Common myeloid progenitor, CD34-positive (primary cell): Measurements from ENCODE around the gene GSAP.

Experiments
- CTCF ChIA-PET: fragments of 350-600 bp; sonication (Branson Sonifier 250); formaldehyde crosslinking; loops from one replicate; lab custom pipeline; 2021; ENCODE audit warnings: antibody characterized with exemption; lab: Charles Lee
- POLR2A ChIA-PET: fragments of 350-600 bp; sonication (Branson Sonifier 250); formaldehyde crosslinking; loops from one replicate; lab custom pipeline; 2021; ENCODE audit warnings: antibody characterized with exemption; lab: Charles Lee
- DNase-seq, 3 donors: peaks; one replicate each; pipeline versions ENCODE4 v3.0.0 to v3.0.0-alpha.2; 2013
- H3K27ac ChIP-seq, 2 experiments: 1 replicate in 1 of 2; 2 replicates in 1 of 2; pipeline ENCODE4 v1.7.0; 2013; ENCODE audit warnings: inconsistent platforms in 2 of 2, low read length in 2 of 2, mild to moderate bottlenecking in 2 of 2, low read depth in 1 of 2, moderate library complexity in 1 of 2; ENCODE audit not compliant: severe bottlenecking in 2 of 2, insufficient read depth in 1 of 2, poor library complexity in 1 of 2
- H3K27me3 ChIP-seq, 5 experiments: replicated peaks in 2 of 5; 1 replicate in 3 of 5; 2 replicates in 2 of 5; pipeline versions ENCODE4 v1.6.1 to v1.7.0; 2013; ENCODE audit warnings: low read length in 4 of 5, mild to moderate bottlenecking in 2 of 5, moderate library complexity in 2 of 5, inconsistent platforms in 1 of 5; ENCODE audit not compliant: insufficient read depth in 5 of 5, control insufficient read depth in 4 of 5
- H3K36me3 ChIP-seq, 4 experiments: 1 replicate in 2 of 4; 2 replicates in 2 of 4; pipeline versions ENCODE4 v1.6.1 to v1.7.0; 2013; ENCODE audit warnings: low read length in 3 of 4, control low read depth in 1 of 4, mild to moderate bottlenecking in 1 of 4; ENCODE audit not compliant: control insufficient read depth in 4 of 4, insufficient read depth in 4 of 4
- H3K4me1 ChIP-seq, 4 experiments: 1 replicate in 3 of 4; 2 replicates in 1 of 4; pipeline versions ENCODE4 v1.6.1 to v1.7.1; 2013; ENCODE audit warnings: low read length in 3 of 4, mild to moderate bottlenecking in 3 of 4, control low read depth in 1 of 4, inconsistent platforms in 1 of 4, moderate library complexity in 1 of 4; ENCODE audit not compliant: control insufficient read depth in 4 of 4, insufficient read depth in 4 of 4; ENCODE audit errors: control extremely low read depth in 1 of 4
- H3K4me3 ChIP-seq, 7 experiments: 1 replicate in 4 of 7; 2 replicates in 3 of 7; pipeline versions ENCODE4 v1.5.1 to v1.7.0; 2013; ENCODE audit warnings: mild to moderate bottlenecking in 7 of 7, low read length in 6 of 7, moderate library complexity in 6 of 7, inconsistent platforms in 2 of 7, low read depth in 2 of 7, control low read depth in 1 of 7; ENCODE audit not compliant: insufficient read depth in 4 of 7, control insufficient read depth in 1 of 7; ENCODE audit errors: extremely low read depth in 1 of 7
- H3K9me3 ChIP-seq, 5 experiments: 1 replicate in 4 of 5; 2 replicates in 1 of 5; pipeline versions ENCODE4 v1.6.1 to v1.7.1; 2013; ENCODE audit warnings: low read length in 4 of 5, mild to moderate bottlenecking in 2 of 5, inconsistent platforms in 1 of 5, low read depth in 1 of 5, moderate library complexity in 1 of 5; ENCODE audit not compliant: control insufficient read depth in 4 of 5, insufficient read depth in 2 of 5; ENCODE audit errors: control extremely low read depth in 1 of 5
- WGBS: methylation state at CpG from one replicate; pipeline ENCODE4 v1.1.5; 2013; ENCODE audit not compliant: insufficient coverage; 5-methylcytosine and 5-hydroxymethylcytosine counted together

GSAP gene

GRCh38 chr7:77420438-77420837, 4.3 kb upstream of the GSAP start:
- no peaks in the 10 kb centered on the region for H3K27me3 ChIP-seq
- POLR2A ChIA-PET = no interaction called here
- no peak overlapping the region for H3K4me3 ChIP-seq
- H3K9me3 ChIP-seq = no peaks in the 10 kb centered on the region
- CTCF ChIA-PET = no interaction called here
- WGBS = no CpG with 5 or more reads among the region's 5 CpGs
- no peaks in the 10 kb centered on the region for H3K36me3 ChIP-seq
- H3K27ac ChIP-seq = no peak overlapping the region
- DNase-seq = no peak
- H3K4me1 ChIP-seq = peaks cover 0 to 12% (median 10%) of the 10 kb centered on the region in 4 experiments

- no peak for DNase-seq
- Histone ChIP-seq H3K27ac (no peak overlapping the region), H3K4me3 (no peak overlapping the region), H3K4me1 (peaks cover 0 to 17% (median 15%) of the 10 kb centered on the region in 4 experiments), H3K36me3 (no peaks in the 10 kb centered on the region), H3K27me3 (no peaks in the 10 kb centered on the region), H3K9me3 (no peaks in the 10 kb centered on the region)
- ChIA-PET POLR2A (no interaction called here), CTCF (interaction anchor here (0.8 kb wide), 1 partner anchor 13 kb away, joined by 3 read pairs; no protein-coding TSS in a partner anchor)
- WGBS = 94% methylated on average over 3 of the region's 4 CpGs
Observed at GRCh38 chr7:77419102-77419501, 3.0 kb upstream of the GSAP start.

- DNase-seq = no peak
- Histone ChIP-seq H3K9me3 (no peaks in the 10 kb centered on the region), H3K27ac (no peak overlapping the region), H3K27me3 (no peaks in the 10 kb centered on the region), H3K4me1 (peaks cover 0 to 17% (median 15%) of the 10 kb centered on the region in 4 experiments), H3K36me3 (no peaks in the 10 kb centered on the region), H3K4me3 (no peak overlapping the region)
- ChIA-PET CTCF (interaction anchor here (0.6 to 1.4 kb wide), 2 partner anchors 10 to 11 kb away, joined by 3 read pairs; no protein-coding TSS in a partner anchor), POLR2A (interaction anchor here (0.5 to 0.7 kb wide), 2 partner anchors 149 to 280 kb away, joined by 3 to 4 read pairs; no protein-coding TSS in a partner anchor)
- WGBS = 100% methylated on average over 3 of the region's 4 CpGs
Observed at GRCh38 chr7:77417801-77418200, 1.7 kb upstream of the GSAP start.

- DNase-seq = peak; percentile 10 to 61 (median 46)
- ChIA-PET CTCF (interaction anchor here (1.4 to 3.0 kb wide), 2 partner anchors 8 to 11 kb away, joined by 3 to 9 read pairs; no protein-coding TSS in a partner anchor), POLR2A (interaction anchor here (0.8 kb wide), 1 partner anchor 11 kb away, joined by 3 read pairs; no protein-coding TSS in a partner anchor)
- no peaks in the 10 kb centered on the region for H3K9me3 ChIP-seq
- peaks cover 0 to 17% (median 15%) of the 10 kb centered on the region in 4 experiments for H3K4me1 ChIP-seq
- H3K36me3 ChIP-seq = no peaks in the 10 kb centered on the region
- peak overlapping the region in 1 of 2 experiments; percentile 58 for H3K27ac ChIP-seq
- peak overlapping the region; percentile 46 to 87 (median 78) for H3K4me3 ChIP-seq
- 53% methylated on average over 18 of the region's 20 CpGs for WGBS
- no peaks in the 10 kb centered on the region for H3K27me3 ChIP-seq
Observed at GRCh38 chr7:77416621-77417371, 647 bp upstream of the GSAP start.

GRCh38 chr7:77415476-77415822, 700 bp downstream of the GSAP start:
- DNase-seq = peak; percentile 8 to 64 (median 48)
- H3K4me1 ChIP-seq = peaks cover 0 to 18% (median 16%) of the 10 kb centered on the region in 4 experiments
- 1% methylated on average over 24 of the region's 25 CpGs for WGBS
- no peaks in the 10 kb centered on the region for H3K36me3 ChIP-seq
- CTCF ChIA-PET = interaction anchor here (0.9 to 3.0 kb wide), 4 partner anchors 9 to 283 kb away, joined by 3 to 9 read pairs (median 3); no protein-coding TSS in a partner anchor
- no peaks in the 10 kb centered on the region for H3K27me3 ChIP-seq
- H3K9me3 ChIP-seq = no peaks in the 10 kb centered on the region
- H3K27ac ChIP-seq = peak overlapping the region in 1 of 2 experiments; percentile 58
- POLR2A ChIA-PET = no interaction called here
- peak overlapping the region; percentile 68 to 87 (median 78) for H3K4me3 ChIP-seq

GRCh38 chr7:77413861-77414424, 2.2 kb downstream of the GSAP start:
- H3K27ac ChIP-seq = no peak overlapping the region
- H3K9me3 ChIP-seq = no peaks in the 10 kb centered on the region
- no peak for DNase-seq
- H3K36me3 ChIP-seq = no peaks in the 10 kb centered on the region
- CTCF ChIA-PET = interaction anchor here (1.0 to 3.0 kb wide), 4 partner anchors 11 to 541 kb away, joined by 3 to 9 read pairs (median 4); no protein-coding TSS in a partner anchor
- no peak overlapping the region for H3K4me3 ChIP-seq
- no peaks in the 10 kb centered on the region for H3K27me3 ChIP-seq
- POLR2A ChIA-PET = no interaction called here
- peaks cover 0 to 20% (median 18%) of the 10 kb centered on the region in 4 experiments for H3K4me1 ChIP-seq

GRCh38 chr7:77413128-77413527, 3.0 kb downstream of the GSAP start:
- Histone ChIP-seq H3K4me1 (peaks cover 0 to 22% (median 18%) of the 10 kb centered on the region in 4 experiments), H3K36me3 (no peaks in the 10 kb centered on the region), H3K27ac (no peak overlapping the region), H3K27me3 (no peaks in the 10 kb centered on the region), H3K9me3 (no peaks in the 10 kb centered on the region), H3K4me3 (no peak overlapping the region)
- ChIA-PET CTCF (no interaction called here), POLR2A (no interaction called here)
- no peak for DNase-seq
- WGBS = 71% methylated on average over 3 of the region's 4 CpGs
